GM18868 (cell line): Measurements from ENCODE around the gene HERC6.
"Not testable (repeated sequence)": the region's sequence is repeated elsewhere in the genome, so short reads cannot be mapped to it uniquely, and the experiment has no call there.

ENCODE experiments used
- ATAC-seq: cut with Tn5 transposase; IDR thresholded peaks from one replicate; pipeline ENCODE4 v1.9.1; 2021; ENCODE audit warnings: mild to moderate bottlenecking, moderate library complexity; ENCODE audit not compliant: unreplicated experiment

HERC6 gene

DNA sequence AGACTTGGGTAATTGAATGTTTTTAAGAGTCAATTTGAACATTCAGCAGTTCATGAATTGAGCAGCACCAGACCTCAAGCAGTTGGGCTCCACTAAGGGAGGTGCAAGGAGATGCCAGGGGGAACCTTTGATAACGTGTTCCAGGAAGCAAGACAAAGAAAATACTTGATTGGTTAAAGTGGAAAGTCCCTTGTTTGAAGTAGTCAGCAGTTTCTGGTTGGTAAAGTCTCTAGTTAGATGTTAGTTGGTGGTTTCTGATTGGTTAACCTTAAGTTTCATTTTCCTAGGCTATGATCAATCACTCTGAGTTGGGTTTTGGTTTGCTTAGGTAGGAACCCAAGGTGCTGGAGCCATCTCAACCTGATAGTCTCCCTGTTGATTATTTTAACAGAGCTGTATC, 4.0 kb downstream of the HERC6 start:
- ATAC-seq: peak; percentile 29

DNA sequence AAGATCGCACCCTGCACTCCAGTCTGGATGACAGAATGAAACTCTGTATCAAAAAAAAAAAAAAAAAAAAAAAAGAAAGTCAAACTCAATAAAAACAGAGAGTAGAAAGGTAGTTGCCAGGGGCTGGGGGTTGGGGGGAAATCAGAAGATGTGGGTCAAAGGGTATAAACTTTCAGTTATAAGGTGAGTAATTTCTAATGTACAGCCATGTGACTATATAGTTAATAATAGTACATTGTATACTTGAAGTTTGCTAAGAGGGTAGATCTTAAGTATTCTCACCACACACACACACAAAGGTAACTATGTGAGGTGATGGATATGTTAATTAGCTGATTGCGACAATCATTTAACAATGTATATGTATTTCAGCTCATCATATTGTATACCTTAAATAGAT, 11.5 kb downstream of the HERC6 start:
- ATAC-seq: no peak

DNA sequence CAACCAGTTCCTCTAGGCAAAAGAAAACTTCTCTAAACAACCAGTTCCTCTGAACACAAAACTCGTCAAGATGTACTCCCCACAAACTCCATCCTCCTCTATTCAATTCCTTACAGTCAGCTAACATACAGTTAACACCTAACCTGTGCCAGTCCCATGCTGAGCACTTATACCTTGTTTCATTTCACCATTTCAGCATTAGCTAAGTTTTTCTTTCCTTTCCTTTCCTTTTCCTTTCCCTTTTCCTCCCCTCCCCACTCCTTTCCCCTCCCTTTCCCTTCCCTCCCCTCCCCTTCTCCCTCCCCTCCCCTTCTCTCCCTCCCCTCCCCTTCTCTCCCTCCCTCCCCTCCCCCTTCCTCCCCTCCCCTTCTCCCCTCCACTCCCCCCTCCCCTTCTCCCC, 13.1 kb downstream of the HERC6 start:
- no peak for ATAC-seq

DNA sequence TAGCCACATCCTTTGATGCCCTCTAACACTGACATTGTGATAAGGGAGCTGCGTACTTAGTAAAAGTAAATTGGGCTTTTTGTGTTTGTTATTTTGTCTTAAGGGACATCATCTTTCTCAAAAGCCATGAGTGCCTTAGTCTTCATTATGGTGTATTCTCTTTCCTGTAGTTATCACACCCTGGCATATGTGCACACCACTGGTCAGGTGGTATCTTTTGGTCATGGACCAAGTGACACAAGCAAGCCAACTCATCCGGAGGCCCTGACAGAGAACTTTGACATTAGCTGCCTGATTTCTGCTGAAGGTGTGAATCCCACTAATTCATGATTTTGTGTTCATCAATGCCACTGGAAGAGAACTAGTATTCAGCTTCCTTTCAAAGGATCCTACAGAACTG, 18.0 kb downstream of the HERC6 start:
- no peak for ATAC-seq

DNA sequence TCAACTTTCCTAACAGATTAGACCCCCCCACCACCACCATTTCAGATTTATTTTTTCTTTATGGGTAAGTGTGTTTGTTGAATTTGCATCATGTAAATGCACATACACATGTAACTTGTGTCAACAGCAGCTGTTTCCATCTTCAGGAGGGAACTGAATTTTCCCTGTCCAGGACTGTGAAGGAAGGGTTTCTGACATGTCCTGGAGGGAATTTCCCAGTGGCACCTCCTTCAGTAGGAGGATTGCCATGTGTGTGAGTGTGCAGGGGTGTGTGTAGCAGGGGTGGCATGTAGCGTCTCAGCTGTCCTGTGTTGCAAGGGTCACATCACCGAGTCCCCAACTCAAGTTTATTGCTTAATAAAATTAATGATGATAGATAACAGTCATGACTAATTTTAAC, 19.7 kb downstream of the HERC6 start:
- peak; percentile 31 for ATAC-seq

DNA sequence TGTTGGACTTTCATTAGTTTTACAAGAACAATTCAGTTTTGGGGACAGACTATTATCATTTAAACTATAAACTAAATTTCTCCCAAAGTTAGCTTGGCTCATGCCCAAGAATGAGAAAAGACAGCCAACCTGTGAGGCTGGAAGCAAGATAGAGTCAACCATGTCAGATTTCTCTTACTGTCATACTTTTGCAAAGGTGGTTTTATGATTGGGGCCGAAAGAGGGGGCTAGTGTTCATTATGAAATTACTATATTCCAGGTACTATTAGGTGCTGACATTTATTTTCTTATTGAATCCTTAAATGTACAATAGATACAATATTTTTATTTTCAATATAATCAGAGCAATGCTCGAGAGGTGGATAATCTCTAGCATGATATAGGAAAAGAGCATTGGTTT, 30.6 kb downstream of the HERC6 start:
- ATAC-seq: no peak

DNA sequence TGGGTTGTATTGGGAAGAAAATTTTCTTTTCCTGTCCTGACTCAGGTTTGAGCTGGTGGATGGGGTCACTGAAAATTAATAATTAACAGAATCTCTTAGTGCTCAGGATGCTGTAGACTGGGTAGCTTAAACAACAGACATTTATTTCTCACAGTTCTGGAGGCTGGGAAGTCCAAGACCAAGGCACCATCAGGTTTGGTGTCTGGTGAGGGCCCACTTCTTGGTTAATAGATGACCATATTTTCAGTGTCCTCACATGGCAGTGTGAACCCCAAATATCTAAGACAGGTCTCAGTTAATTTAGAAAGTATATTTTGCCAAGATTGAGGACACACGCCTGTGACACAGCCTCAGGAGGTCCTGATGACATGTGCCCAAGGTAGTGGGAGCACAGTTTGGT, 31.1 kb downstream of the HERC6 start:
- no peak for ATAC-seq

DNA sequence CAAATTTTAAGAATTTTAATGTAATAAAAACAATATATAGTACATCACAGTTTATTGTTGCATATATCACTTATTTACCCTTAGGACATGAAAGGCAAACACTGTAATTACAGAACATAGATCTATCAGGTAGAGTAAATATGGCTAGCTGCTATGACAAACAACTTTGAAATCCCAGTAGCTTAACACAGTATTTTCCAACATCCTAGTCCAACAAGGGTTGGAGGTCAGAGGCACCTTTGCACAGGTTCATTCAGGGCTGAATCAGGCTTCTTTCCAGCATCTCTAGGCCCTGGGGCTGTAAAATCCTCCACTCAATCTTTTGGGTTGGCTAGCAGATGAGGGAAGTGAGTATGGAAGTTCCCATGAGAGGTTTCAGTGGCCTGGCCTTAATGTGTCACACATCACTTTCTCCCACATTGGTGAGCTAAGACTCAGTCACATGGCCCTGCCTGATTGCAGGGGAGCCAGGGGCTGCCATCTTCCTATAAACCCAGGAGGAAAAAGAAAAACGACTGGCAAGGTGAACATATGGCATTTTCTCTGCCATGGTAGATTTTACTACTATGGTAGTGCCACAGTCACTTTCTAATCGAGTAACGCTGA, 32.9 kb downstream of the HERC6 start:
- ATAC-seq: peak; percentile 88

DNA sequence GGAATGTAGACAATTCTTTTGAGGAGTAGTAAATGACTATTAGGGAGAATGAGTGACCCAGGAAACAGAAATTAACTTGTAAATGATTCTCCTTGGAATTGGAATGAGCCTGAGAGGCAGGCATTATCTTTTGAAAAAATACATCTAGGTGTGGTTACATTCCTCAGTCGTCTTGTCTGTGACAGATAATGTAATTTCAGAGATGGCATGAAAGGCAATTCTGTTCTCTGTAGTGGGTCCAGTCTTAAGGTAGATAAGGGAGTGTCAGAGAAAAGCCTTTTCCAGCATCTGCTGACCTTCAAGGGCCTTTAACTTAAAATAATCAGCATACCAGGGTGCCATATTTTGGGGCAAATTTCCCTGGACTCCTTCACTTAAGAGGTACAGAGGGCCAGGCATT, 35.1 kb downstream of the HERC6 start:
- no peak for ATAC-seq

DNA sequence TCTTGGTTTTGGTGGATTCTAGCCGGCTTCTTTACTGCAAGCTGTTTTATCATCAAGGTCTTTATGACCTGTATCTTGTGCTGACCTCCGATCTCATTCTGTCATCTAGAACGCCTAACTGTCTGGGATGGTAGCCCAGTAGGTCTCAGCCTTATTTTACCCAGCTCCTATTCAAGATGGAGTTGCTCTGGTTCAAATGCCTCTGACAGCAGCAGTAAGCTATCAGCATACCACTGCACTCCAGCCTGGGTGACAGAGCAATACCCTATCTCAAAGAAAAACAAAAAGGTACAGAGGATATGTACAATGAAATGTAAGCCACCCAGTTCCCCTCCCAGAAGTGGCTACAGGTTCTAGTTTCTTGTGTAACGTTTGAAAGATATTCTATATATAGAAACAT, 36.1 kb downstream of the HERC6 start:
- ATAC-seq: no peak

DNA sequence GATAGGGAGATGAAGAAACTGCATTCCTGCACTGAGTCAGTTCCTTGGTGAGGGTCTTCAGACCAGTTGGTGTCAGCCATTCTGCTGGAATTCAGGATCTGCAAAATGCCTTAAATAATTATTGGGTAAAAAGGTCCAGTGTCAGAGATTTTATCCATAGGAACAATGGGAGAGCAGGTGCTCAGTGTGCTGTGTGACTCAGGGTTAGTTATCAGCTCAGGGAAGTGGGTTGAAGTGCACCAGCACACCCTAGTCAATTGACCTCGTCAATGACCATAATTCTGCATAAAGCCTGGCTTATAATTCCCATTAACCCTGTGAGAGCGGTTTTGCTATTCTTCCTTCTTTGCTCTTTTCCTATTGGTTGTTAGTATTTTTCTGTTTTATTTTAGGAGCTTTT, 37.3 kb downstream of the HERC6 start:
- no peak for ATAC-seq

DNA sequence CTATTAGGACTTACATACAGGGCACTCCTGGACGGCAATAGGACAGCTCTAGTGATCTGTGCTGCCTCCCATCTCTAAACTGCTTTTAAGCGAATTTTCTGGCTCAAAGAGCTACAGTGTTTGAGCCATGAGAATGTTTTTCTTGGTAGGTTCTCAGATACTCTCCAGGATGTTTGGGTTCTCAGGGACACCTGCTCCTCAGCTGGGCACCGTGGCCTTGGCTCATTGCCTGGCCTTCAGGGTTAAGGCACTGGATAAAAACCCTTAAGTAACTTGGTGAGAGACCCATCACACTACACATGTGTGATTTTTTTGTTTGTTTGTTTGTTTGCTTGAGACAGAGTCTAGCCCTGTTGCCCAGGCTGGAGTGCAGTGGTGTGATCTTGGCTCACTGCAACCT, 39.8 kb downstream of the HERC6 start:
- ATAC-seq: no peak

DNA sequence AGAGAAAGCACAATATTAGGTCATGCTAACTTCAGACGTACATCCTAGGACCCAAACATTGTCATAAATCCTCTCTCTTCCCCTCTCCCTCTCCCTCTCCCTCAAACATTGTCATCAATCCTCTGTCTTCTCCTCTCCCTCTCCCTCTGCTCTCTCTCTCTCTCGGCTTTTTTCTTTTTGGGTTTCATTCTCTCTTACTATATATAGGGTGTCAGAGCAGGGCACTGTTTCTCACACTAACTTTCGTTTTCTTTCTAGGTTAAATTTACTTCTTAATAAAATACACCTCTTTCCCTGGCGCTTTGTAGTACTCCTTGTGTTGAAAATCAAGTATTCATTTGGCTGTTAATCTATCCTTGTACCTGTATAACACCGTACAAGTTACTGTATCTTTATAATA, 41.2 kb downstream of the HERC6 start:
- peak; percentile 68 for ATAC-seq

DNA sequence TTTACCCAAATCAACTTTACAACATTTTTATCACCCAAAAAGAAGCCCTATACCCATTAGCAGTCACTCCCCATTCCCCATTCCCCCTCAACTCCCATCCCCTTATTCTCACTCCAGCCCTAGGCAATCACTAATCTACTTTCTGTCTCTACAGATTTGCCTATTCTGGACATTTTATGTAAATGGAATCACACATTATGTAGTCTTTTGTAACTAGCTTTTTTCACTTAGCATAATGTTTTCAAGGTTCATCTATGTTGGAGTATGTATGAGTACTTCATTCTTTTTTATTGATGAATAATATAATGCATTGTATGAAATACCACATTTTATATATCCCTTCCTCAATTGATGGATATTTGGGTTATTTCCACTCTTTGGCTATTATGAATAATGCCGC, 42.2 kb downstream of the HERC6 start:
- ATAC-seq: no peak

DNA sequence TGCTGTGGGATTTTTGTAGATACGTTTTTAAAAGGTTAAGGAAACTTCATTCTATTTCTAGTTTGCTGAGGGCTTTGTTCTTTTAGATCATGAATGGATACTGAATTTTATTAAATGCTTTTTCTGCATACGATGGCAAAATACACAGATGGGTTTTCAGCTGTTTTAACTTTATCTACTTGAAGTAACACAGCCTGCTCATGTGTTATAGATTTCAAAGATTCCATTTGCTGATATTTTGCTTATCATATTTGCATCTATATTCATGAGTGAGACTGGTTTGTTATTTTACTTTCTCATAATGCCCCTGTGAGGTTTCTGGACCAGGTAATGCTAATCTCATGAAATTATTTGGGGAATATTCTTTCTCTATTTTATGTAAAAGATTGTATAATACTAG, 43.8 kb downstream of the HERC6 start:
- no peak for ATAC-seq

DNA sequence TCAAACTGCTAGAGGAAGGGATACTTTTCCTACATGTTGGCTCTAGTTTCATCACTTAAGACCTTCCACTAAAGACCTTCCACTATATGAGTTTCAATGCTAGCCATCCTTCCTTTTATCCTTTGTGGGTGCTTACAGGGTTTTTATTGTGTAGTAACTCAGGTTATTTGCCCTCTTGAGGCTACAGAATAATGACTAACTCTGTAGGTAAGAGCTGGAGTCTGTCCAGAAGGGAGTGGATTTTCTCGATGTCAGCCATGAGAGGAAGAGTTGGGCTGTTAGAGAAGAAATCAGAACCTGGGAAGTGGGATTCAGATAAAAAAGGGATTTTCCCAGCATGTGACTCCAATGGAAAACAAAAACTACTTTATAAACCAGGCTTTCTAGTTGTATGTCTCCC, 50.7 kb downstream of the HERC6 start:
- no peak for ATAC-seq

DNA sequence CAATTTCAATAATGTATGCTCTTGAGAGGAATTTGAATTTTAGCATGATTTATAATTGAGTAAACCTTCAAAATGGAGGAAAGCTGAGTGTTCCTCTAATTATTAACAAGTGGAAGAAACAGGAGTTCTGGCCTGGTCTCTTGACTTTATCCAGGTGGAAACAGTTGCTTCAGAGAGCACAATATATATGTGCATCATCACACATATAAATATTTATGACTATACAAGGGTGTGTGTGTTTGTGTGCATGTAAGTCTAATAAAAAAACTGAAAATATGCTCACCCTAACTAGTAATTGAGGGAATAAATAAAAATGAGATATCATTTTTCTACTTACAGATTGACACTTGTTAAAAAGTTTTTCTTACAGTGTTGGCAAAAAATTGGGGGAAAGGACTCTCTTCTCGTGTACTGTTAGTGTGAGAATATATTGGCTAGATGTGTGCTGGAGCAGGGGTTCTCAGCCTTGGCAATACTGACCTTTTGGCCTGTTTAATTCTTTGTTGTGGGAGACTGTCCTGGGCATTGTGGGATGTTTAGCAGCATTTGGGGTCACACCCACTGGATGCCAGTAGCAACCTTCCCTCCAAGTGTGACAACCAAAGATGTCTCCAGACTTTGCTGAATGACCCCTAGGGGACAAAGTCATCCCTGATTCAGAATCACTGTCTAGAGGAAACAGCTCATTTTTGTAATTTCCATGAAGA, 57.5 kb downstream of the HERC6 start:
- ATAC-seq: no peak

DNA sequence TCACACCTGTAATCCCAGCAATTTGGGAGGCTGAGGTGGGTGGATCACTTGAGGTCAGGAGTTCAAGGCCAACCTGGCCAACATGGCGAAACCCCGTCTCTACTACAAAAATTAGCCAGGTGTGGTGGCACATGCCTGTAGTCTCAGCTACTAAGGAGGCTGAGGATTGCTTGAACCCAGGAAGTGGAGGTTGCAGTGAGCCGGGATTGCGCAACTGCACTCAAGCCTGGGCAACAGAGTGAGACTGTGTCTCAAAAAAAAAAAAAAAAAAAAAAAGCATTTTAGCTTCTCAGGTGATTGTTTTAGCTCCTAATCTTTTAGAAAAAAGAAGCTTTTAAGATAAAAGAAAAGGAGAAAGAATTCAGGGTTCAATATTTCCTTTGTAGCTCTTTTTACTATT, 59.2 kb downstream of the HERC6 start:
- not testable (repeated sequence) for ATAC-seq

DNA sequence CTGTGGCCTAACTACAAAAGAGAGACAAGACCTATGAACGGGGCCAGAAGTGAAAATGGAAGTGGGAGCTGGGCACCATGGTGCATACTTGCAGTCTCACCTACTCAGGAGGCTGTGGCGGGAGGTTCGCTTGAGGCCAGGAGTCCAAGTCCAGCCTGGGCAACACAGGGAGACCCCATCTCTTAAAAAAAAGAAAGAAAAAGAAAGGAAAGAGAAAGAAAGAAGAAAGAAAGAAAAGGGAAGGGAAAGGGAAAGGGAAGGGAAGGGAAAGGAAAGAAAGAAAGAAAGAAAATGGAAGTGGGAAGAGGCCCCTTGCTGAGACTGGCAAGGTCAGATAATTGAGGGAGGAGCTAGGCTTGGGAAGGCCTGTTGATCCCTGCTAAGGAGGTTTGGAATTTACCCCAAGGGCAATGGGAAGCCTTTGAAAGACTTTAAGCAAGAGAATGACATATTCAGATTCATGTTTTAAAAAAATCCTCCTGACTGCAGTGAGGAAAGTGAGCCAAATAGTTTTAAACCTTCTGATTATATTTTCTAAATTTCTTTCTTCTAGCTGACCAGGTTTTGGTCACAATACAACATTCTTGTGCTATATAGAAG, 60.6 kb downstream of the HERC6 start:
- no peak for ATAC-seq

DNA sequence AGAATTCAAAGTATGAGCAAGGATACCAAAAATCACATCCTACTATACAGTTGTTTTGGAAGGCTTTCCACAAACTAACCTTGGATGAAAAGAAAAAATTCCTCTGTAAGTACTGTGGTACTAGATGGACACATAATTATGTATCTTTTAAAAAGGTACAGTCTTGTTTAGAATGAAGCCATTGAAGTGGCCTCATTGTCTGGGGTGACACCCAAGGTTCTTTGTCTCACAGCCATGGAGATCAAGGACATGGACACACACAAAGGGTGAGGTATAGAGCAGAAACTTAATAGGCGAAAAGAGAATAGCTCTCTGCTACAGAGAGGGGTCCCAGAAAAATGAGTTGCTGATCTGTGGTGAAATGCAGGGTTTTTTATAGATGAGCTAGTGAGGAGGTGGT, 61.5 kb downstream of the HERC6 start:
- ATAC-seq: no peak

DNA sequence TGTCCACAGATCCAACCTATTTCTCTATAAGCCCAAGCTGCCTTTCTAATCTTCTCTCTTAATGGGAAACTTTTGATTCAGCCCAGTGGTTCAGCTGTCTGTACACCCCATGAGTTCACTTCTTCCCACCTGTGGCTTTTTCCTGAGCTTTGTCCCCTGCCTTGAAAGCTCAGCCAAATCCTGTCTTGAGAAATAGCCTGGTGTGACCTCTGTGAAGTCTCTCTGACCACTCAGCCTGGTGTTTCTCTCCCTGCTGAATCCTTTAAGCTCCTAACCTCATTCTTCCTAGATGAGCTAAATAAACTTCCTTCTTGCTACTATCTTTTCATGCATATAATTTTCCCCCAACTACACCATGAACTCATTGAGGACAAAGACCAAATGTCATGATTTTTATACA, 63.0 kb downstream of the HERC6 start:
- ATAC-seq: no peak

DNA sequence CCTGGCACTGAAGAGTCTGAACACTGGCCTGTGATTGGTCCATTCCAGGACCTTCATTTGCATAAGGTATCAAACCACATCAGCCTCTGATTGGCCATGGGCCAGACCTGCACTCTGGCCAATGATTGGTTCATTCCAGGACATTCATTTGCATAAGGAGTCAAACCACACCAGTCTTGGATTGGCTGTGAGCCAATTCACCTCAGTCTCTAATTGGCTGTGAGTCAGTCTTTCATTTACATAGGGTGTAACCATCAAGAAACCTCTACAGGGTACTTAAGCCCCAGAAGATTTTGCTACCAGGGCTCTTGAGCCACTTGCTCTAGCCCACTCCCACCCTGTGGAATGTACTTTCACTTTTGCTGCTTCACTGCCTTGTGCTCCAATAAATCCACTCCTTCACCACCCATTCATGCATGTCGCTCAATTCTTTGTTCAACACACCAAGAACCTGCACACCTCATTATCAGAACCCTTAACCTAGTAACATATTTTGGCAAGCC, 64.1 kb downstream of the HERC6 start:
- ATAC-seq: no peak
